OCI-M2 (cell line): ENCODE measurements around the gene NF2.

ENCODE experiments used
- DNase-seq: peaks from one replicate; lab custom pipeline; 2025; ENCODE audit not compliant: unreplicated experiment; lab: John Stamatoyannopoulos, UW

NF2 gene

DNA sequence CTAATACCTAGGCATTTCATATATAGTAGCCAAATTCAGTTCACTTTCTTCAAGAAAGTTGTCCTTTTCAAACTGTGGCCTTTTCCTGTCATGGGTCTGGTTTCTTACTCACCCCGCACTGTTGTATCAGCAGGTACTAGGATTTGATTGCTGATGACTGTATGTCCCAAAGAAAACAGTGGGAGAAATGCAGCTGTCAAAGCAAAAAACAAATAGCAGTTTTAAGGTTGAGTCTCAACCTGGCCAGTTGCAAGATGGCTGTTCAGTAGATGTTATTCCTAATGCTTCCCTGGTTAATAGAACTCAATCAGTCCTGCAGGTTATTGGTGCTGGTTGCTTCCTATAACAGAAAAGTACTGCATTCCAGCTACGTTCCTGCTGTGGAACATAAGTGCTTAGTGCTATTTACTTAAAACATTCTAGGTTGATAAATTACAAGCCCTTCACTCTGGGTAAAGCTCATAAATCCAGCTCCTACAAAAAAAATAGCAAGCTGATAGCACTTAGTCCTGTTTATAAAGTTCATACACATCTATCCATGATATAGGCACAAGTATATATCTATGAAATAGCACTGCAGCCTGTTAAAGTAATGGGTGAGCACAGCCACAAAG, 26.6 kb downstream of the NF2 start:
- DNase-seq = no peak

DNA sequence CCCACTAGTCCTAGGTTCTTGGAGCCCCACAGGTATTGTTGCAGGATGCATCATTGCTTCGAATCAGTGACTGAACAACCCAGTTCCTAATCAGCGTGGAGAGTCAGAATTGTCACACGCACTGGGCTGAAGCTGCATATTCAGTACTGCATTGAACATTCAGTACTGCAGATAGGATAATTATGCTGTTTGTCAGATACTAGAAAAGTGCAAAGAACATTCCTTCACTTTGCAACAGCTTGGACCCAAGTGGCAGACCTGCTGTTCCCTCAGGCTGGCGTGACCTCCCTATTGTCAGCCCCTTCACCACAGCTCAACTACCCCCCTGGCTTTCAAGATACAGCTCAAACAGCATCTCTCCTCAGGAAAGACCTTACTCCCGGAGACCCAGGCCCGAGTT, 27.6 kb downstream of the NF2 start:
- DNase-seq = no peak

DNA sequence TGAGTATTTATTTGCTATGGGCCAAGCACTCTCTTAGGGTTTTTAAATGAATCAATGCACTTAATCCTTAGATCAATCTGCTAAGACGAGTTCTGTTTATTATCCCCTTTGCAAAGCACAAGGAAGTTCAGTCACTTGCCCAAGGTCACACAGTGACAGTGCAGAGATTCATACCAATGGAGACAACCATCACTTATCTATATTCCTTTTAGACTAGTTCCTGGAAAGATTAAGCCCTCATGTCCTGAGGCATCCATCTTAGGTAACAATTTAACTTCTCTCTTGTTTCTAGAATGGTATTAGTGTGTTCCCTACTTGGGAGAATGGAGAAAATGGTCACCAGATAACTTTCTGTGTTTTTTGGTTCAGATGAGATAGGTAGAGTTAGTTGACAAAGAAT, 28.3 kb downstream of the NF2 start:
- DNase-seq = no peak

DNA sequence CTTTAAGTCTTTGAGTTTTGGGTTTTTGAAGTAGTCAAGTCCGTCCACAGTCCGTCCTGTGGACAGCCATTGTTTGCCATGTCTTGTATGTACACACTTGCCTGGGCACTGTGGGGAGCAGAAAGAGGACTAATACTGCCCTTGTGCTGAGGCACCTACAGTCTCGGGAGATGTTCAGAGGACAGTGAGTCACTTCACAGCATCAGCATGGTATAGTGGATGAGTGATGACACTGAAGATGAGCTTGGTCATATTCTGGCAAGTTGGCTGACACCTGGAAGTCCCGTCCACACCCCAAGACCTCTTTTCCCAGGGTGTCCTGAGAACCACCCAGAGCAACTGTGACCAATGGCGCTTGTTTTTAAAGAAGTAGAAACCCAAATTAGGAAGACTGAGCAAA, 29.2 kb downstream of the NF2 start:
- no peak for DNase-seq

DNA sequence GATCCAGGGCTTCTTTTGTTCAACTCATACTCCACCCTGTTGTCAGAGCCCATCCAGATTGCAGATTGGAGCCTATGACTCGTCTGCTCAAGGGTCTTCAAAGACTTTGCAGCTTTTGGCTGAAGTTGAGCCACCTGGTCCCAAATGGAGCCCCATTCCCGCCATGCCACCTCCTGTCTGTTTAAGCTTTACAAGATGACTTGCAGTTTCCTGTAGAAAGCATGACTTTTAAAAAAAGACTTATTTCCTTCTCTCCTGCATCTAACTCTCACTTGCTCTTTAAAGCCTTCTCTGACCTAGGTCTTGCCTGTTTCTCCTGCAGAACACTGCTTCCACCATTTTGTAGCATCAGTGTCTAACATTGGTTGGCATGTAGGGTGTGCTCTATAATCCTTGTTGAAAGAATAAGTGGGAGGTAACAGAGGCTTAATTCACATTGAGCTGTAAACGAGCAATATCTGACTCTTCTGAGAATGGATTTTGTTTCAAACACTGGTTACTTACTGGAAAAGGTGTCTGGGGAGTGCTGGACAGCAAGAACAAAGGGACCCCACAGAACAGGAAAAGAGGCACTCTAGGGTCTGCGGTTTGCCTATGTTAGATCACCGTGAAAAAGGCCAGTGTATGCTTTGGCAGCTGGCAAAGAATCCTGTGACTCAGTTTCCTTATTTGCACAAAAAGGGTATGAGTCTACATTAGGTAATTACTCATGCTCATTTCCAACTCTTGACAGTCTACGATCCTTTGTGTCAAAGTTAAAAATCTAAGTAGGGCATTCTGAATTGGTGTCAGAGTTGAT, 30.3 kb downstream of the NF2 start:
- no peak for DNase-seq

DNA sequence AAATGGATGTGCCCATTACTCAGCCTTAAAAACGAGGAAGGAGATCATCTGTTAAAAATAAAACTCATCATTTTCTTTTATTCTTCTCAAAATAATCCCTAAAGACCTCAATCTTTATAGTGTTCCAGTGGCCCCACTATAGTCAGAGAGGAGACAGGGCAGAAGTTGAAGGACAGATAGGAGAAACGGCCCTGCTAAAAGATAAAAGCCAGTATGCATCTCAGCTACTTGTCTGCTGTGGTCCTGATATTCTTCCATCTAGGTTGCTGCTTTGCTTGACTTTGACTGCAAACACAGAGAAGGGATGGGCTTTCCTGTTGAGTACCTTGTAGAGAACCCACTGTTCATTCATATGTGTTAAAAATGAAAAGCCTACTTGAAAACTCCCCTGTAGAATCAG, 31.4 kb downstream of the NF2 start:
- no peak for DNase-seq

DNA sequence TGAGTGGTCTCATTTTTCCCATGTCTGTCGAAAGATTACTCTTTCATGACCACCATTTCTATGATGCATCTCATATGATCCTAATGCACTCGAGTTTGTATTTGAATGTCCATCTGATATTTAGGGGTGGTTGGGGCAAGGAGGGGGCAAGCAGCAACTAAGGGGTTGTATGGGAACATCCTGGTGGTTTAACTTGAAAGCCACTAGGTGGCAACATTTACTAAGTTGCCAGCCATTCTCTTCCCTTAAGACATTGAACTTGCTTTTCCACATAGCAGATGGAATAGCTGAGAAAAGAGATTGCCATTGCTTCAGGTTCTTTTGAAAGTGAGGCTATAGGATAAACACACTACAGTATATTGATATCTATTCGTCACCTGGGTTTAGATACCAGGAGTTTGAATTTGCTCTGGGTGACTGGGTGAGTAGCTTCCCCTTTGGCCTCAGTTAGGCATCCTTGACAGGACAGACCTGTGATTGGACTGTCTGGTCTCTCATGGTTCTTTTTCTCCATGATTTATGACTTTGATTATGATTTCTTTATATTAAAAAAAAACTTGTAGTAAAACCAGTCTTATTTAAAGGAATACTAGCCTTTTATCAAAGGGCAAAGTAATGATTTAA, 32.4 kb downstream of the NF2 start:
- no peak for DNase-seq

DNA sequence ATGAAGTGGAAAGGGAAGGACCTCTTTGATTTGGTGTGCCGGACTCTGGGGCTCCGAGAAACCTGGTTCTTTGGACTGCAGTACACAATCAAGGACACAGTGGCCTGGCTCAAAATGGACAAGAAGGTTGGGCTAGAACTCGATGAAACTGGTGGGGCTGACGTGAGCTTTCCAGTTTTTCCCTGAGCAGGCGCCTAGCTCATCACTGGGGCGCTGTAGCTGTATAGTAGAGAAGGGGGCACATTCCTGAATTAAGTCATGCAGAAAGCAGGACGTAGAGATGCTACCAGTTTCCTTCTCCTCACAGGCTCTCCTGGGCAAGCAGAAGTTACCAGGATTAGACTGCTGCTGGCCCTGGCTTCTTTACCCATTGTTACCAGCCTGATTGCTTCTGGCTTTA, 33.3 kb downstream of the NF2 start:
- DNase-seq = no peak

DNA sequence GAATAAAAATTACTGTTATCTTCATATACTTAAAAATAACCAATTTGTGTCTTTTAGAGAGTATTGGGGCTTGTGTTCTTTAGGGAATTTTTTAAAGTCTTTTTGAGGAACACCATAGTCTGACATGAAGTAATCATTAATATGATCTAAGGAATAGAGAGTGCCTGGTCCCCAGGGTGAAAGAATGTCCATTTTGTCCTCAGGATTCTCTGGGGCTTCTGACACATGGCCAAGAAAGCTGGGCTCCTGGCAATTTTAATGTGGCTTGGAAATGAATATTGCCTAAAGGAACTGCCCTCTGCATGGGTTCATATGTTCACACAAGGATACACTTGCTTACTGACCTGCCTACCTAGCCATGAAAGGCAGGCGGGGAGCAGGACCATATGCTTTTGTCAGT, 33.7 kb downstream of the NF2 start:
- no peak for DNase-seq

DNA sequence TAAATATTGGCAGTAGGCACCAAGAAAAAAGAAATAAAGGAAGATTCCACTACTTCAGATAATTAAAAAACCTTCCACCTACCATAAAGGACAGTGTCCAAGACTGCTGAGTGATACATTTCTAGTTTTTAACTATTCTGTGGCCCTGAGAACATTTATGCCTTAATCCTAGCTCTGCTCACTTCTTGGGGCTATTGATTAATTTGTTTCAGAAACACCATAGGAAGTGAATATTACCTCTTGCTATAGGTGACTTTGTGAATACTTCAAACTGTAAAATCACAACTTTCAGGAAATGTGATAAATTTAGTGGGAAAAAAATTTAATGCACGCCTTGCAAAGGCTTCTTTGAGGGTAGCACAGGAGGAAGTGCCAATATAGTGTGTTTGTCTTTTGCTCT, 35.2 kb downstream of the NF2 start:
- no peak for DNase-seq

DNA sequence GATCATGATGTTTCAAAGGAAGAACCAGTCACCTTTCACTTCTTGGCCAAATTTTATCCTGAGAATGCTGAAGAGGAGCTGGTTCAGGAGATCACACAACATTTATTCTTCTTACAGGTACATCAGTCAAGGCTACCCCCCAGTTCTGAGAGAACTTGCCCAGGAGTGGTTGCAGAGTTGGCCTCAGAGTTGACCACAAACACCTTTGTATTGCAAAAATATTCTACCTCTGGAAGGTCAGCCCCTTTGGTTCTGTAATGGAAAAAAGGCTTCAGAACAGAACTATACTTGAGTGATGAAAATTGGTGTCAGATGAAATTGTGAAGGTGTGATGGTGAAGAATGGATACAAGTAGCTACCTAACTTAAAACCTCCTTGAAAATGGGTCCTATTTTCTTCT, 35.7 kb downstream of the NF2 start:
- DNase-seq = no peak

DNA sequence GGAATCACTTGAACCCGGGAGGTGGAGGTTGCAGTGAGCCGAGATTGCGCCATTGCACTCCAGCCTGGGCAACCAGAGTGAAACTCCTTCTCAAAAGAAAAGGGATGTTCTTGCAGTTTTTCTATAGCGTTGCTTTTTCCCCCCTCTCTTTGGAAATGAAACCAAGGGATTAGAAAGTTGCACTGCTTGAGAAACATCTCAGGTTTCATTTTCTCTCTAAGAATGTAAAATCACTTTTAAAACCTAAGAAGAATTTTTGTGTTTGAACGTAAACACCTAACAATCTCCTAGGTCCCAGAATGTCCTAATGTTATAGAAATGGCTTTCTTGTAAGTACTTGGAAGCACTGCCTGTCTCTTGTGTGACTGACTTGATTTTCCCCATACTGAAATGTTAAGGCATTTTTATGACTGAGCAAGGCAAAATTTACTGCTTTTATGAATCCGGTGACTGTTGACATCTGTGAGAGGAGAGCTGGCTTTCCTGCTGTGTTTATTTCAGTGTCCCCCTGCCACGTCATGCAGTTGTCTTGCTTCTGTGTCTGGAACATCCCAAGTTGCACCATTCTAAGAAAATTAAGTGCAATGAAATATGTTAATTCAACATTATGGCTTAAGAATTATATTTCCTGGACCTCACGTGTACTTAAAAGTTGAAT, 37.7 kb downstream of the NF2 start:
- no peak for DNase-seq

DNA sequence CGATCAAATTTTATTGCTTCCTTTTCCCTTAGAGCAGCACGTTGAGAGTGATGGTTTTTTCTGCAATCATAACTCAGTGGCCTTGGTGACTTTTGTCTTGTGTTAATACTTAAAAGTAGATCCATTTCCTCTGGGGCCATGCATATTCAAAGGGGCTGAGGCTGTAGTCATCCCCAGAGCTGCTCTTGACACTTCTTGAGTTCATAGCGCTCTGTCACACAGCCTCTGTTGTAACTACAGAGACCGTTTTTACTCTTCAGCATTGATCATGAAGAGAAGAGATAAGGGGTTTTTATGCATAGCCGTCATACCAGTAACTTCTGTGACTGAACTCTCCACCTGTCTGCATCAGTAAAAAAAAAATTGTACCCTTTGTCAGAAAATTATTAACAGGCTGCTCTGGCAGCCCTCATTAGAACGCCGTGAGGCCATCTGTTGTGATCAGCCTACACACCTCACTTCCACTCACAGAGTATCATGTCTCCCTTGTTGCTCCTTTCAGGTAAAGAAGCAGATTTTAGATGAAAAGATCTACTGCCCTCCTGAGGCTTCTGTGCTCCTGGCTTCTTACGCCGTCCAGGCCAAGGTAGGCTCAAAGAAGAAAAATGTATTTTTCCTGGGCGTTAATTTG, 38.4 kb downstream of the NF2 start:
- no peak for DNase-seq

DNA sequence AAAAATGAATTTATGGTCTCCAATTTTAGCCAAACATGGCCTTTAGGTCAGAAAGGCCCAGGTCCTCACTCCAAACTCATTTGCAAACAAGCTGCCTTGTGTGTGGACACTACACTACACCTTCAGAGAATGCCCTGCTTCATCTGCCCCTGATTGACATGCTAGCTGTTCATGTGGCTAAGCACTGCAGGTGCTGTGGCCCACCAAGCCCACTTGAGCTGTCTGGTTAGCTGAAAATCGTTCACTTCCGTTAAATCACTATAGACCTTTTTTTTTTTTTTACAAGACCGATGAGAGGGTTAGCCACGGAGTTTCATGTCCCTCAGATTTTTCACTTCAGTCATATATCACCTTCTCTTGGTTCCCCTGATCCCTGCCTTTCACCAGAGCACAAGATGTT, 39.3 kb downstream of the NF2 start:
- DNase-seq = no peak

DNA sequence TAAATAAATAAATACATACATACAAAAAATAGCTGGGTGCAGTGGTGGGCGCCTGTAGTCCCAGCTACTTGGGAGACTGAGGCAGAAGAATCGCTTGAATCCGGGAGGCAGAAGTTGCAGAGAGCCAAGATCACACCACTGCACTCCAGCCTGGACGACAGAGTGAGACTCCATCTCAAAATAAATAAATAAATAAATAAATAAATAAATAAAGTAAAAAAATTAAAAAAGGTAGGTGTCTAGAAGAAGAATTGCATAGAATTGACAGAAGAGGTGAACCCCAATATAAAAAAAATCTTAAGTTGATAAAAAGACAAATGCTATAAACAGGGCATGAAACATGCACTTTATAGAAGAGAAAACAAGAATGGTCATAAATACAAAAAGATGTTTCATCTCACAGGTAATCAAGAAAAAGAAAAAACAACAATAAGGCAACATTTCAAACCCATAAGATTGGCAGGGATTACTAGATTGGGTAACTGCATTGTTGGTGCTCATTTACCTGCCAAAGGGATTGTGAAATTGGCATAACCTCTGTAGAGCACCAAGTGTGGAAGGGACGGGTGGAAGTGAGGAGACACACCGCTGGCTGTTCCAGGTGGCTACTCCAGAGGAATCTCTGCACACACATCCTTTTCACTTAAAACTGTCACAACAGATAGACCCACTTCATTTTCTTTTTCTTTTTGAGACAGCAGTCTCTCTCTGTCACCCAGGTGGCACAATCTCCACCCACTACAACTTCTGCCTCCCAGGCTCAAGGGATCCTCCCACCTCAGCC, 44.7 kb downstream of the NF2 start:
- DNase-seq = no peak

DNA sequence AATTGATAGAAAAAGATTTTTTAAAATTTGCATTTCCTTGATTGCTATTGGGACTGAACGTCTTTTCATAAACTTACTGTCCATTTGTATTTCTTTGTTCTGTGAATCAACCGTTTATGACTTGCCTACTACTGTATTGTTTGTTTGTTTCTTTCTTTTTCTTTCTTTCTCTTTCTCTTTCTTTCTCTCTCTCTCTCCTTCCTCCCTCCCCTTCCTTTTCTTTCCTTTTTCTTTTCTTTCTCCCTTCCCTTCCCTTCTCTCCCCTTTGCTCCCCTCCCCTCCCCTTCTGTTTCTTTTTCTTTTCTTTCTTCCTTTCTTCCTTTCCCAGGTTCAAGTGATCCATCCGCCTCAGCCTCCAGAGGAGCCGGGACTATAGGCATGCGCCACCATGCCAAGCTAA, 46.9 kb downstream of the NF2 start:
- DNase-seq = no peak

DNA sequence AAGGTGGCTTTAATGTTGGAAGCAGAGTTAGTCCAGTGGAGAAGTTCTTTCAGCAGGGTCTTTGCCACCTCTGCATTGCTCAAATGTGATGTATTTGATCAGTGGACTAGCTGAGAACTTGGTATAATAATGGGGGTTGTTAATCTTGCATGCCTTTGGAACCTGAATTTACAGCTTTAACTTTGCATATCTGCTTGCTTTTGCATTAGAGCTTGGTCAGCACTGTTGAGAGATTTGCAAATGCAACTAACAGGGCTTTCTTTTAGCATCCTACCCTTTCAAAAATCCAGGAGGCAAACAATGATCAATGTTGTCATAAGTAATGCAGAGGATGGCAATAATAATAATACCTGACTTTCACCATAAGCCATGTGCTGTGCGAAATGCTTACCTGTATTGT, 48.2 kb downstream of the NF2 start:
- DNase-seq = no peak

DNA sequence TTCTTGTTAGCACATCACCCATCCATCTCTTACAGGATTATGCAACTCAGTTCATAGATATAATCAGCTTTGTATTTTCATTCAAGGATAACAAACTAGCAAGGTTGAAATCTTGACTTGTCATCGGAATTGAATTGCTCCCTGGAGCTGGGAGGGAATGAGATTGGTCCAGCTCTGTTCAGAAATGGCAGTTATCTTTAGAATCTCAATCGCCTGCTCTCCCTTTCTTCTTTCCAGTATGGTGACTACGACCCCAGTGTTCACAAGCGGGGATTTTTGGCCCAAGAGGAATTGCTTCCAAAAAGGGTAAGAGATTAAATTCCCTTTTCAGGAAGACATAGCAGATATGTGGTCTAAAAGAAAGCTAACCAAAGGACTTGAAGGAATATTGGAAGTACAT, 51.0 kb downstream of the NF2 start:
- no peak for DNase-seq

DNA sequence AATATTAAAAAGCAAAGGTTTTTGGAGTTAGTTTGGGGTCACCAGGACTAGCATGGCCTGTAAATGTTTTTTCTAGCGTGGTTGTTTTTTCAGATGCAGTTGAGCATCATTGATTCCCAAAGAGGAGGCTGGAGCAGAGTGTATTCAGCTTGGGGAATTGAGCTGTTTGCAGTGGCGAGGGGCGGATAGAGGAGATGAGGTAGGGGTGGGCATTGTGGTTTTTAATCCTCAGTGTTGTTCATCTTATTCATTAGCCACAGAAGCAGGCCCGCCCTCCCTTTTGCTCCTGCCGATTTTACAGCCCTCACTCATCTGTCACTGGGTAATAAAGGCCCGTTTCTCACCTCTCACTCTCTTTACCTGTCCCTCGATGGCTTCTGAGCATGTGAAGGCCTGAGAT, 51.4 kb downstream of the NF2 start:
- DNase-seq = no peak

DNA sequence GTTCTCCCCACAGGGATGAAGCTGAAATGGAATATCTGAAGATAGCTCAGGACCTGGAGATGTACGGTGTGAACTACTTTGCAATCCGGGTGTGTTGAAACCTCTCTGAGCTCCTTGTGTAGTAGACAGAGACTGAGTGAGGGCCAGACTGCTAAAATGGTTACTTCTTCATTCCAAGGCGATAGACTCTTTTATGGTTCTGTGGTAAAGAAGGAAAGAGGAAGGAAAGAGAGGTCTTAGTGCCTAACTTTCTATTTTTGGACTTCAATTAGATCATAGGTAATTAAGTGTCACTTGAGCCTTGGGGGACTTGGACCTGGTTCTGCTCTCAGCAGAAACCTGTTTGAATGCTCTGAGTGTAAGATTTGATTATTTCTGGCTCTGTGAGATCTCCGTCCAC, 54.7 kb downstream of the NF2 start:
- DNase-seq = no peak

DNA sequence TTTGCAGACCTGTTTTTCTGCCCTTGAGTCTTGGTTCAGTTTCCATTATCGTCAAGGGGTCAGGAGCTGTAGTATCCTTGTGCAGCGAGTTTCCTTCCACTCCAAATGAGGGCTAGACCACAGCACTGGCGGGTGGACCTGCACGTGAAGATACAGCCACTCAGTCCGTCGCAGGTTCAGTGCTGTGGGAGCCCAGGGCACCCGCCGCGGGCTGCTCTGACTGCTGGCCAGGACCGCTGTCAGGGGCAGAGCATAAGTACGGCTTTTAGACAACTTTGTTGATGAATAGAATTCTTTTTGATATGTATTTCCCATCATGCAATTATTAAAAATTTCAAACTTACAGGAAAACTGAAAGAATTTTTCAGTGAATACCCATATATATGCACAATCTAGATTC, 56.6 kb downstream of the NF2 start:
- DNase-seq = no peak
